Pulmonary artery endothelial cell (primary cell): ENCODE results near the gene MAP1LC3B. TPM values are rescaled to one million over a fixed set of nuclear protein-coding genes. Genes with fewer than 3 reads are reported as not detected.

Experiments used
- DNase-seq: peaks from one replicate; pipeline ENCODE4 v3.0.0-alpha.2; 2011; ENCODE audit warnings: low read depth, low spot score
- total RNA-seq: library from RNA; depleted of rRNA; stranded (reverse); fragments of >200 nt; gene quantifications from 2 replicates; pipeline ENCODE4 v1.2.3, GENCODE V29; 2014

MAP1LC3B gene
- total RNA-seq, 1 donor from 2014 or later, result 28.4 TPM

DNA sequence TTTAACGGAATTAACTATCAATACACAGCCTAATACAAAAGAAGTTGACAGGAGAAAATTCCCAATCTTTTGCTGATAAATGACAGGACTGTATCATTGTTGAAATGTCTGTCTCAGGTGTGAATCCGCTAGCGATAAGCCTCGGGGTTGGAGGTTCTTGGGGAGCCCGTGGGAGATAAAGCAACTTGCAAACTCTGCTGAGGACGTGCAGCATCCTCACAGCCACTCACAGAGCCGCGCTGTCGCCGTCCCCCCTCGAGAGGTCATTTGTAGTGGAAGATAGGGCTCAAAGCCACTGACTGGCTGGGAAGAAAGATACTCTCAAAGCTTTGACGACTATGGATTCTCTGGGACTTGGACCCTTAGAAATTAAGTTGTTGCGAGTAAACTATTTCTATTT, 17.0 kb downstream of the MAP1LC3B start:
- no peak for DNase-seq

DNA sequence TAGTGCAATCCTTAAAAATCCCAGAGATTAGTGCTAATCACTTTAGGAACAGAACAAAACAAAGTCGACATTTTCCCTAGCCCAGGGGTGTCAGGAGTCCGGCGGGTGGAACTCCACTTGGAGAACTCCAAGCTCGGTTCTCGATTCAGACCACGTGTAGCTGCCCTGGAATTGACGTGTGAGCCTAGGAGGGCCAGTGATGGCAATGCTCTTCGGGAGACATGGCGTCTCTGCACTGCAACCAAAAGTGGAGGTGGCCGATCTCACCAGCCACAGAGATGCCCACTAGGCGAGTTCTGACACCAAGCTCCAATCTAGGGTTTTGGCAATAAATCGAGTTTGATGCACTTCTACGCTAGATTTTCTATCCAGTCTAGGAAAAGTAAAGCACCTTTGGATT, 17.6 kb downstream of the MAP1LC3B start:
- no peak for DNase-seq

DNA sequence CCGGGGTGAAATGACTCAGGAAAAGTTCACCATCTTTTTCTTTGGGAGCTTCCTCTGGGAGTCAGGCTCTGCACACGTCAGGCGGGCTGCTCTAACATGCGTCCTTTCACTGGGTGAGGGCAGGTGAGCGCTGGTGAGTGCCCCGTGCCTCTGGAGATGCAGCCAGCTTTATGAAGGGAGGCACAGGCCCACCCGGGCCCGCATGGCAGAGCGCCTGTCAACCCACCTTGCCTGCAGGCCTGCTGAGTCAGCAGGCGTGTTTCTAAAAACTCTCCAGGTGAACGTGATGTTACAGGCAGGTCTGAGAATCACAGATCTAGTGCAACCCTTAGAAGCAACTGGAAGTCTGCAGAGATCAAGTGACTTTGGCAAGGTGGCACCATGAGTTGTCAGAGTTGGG, 18.4 kb downstream of the MAP1LC3B start:
- no peak for DNase-seq

DNA sequence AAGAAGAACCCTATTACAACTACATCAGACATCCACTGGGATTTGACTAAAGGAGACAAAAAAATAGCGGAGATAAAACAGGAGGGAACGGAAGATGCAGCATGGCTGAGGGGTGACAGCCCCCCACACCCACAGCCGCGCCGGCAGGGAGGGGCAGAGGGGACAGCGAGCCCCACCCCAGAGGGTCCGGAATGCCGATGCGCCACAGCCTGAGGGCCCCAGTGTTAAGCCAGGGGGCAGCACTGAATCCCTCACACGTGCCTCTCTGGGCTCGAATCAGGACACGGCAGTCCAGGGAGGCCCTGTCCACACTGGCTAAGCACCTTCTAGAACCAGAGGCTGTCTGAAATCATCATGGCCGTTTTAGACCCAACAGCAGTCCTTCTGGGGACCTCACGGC, 18.8 kb downstream of the MAP1LC3B start:
- no peak for DNase-seq

DNA sequence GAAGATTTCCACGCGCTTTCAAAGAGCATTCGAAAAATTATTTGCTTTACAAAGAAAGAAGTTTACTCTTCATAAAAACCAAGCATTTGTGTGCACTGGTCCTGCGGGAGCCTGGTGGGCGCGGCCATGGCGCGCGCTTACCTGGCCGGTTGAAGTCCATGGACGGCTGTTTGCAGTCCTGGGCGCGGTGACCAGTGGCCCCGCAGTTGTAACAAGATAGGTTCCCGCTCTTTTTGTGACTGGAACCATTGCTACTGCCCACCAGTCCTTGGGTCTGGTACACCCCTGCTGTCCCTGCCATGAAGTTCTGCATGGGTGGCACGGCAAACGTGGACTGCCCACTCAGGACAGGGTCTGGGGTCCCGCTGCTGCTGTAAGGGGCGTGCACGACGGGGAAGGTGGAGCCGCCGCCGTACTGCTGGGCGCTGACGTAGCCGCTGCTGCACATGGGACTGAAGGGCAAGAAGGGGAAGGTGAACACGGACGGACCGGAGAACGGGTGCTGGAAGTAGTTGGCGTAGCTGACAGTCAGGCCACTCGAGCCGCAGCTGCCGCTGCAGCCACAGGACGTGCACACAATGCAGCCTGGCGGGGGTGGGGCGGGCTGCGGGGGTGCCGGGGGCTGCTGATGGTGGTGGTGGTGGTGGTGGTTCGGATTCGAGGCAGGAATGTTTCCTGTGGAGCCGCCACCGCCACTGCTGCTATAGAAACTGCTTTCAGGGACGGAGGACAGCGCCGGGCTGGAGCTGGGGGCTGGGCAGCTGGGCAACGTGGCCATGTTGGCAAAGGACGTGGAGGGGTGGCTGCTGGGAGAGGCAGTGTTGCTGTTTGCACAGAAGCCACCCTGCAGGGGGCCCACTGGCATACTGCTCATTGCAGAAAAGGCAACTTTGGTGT, 19.5 kb downstream of the MAP1LC3B start:
- no peak for DNase-seq

DNA sequence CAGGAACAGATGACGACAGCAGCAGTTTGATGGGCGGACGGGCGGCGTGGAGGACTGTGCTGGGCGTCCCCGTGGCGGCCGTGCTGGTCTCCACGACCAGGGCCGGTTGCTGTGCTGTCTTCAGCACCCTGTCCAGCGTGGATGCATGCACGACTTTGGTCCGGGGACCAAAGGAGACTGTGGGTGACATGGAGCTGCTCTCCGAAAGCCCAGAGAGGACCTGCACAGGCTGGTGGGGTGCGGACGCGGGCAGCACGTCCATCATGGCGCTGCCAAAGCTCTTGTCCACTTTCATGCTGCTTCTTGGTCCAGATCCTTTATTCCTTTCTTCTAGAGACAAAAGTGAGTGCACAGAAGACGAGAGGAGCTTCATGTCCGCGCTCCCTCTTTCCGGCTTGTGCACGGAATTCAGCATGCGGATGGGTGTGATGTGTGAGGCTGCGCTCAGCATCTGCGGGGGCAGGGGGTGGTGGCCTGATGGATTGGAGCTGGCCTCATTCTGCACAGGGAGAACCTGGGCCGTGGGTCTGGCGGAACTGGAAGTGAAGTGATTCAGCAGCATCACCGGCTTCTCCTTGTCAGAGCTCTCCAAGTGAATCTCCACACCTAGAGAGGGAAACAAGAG, 20.3 kb downstream of the MAP1LC3B start:
- DNase-seq, result no peak

DNA sequence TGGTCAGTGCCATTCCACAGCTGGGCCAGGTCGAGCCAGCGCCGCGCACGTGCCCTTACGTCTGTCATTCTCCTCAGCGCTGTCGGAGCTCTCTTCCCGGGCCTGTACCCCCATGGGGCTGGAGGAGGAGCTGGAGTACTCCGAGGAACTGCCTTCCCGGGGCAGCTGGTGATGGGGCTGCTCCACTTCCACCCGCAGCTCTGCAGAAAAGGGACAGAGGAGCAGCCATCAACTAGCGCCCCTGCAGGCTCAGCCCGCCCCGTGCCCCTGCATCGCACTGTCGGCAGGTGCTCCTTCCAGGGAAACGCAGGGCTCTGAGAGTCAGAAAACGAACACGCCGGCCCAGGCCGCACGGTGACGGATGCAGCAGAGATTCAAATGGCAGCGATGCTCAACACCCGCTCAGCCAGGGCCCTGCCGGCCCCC, 20.9 kb downstream of the MAP1LC3B start:
- DNase-seq, result no peak

DNA sequence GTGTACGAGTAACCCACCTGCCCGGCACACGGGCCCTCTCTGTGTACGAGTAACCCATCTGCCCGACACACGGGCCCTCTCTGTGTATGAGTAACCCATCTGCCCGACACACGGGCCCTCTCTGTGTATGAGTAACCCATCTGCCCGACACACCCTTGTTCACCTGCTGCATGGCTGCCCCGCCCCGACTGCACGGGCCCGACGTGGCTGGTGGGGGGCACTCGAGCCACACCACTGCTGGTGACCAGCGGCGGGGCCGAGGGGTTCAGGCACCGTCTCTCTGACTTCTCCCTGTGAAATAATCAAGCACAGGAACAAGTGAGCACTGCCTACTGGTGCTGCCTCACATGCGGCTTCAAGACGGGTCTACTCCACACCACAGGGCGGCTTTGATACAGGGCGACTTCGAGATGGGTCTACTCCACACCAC, 22.1 kb downstream of the MAP1LC3B start:
- no peak for DNase-seq

DNA sequence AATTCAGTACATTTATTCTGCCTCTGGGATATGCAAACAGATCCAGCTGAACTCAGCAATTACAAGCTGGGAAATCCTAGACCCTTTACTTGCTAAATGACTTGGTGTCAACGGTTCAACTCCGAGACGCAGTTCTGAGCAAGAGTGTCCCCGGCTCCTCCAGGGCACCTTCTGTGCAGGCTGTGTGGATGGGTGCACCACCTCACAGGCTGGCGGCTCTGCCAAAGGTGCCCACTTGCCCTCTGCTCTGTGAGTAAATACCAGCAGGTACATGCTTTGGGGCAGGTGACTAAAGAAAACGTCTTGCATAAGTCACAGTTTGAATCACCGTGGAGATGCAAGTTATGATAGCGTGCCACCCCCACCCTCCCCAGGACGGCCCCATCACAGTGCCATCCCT, 23.3 kb downstream of the MAP1LC3B start:
- no peak for DNase-seq

DNA sequence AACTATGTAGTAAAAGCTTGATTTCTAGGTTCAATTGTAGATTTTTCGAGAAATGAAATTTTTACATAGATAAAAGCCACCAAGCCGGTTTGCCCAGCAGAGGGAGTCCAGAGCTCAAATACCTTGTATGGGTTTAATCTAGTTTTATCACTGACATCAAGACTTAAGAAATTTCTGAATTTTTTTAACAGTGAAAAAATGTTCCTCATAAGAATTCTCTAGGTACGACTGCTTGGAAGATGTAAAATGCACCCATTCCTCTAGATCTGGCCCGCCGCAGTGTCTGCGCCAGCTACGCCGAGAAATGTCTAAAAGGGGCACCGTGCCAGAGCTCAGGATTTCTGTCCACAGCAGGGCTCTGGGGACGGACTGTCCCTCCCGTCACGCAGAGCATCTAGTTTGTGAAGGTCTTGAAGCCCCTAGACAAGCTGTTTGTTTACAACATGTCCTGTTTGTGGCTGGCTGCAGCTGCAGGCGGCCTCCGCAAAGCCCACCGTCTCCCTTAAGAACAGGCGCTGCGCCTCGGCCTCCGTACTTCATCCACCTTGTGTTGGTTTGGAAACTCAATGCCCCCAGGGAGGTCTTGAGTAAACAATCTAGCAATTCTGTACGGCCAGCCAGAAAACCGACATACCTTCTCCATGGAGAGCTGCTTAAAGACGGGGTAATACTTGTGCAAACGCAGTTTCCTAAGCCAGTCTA, 24.8 kb downstream of the MAP1LC3B start:
- DNase-seq, result no peak

DNA sequence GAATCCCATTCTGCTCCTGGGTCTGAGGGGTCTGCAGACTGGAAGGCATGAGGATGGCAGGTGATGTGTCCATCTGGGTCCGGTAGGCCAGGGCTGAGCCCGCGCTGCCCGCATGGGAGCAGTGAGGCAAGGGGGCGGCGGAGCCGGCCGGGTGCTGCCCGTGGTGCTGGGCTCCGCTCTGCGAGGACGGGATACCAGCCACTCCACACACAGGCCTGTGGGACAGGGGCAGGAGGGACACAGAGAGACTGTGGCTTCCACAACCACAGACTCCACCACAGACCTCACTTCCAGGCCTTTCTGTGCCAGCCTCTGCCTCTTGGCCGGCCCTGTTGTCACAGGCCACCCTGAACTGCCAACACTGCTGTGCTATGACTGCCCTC, 25.4 kb downstream of the MAP1LC3B start:
- DNase-seq, result no peak

DNA sequence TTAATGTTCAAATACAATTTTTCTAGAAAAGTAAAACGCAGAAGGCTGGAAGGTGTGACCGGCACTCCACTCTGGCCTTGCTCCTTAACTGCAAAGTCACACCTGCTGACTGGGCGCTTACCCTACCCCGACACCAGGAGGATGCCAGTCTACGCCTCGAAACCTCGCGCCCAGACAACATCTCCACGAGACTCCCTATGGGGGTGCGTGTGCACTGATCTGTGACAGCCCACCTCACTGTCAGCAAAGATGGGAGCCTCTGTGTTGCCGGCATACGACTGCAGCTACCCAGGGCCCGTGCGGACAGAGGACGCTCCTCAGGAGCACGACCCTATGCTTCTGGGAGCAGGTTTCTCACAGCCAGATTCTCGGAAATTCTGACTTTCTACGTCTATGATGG, 26.1 kb downstream of the MAP1LC3B start:
- no peak for DNase-seq

DNA sequence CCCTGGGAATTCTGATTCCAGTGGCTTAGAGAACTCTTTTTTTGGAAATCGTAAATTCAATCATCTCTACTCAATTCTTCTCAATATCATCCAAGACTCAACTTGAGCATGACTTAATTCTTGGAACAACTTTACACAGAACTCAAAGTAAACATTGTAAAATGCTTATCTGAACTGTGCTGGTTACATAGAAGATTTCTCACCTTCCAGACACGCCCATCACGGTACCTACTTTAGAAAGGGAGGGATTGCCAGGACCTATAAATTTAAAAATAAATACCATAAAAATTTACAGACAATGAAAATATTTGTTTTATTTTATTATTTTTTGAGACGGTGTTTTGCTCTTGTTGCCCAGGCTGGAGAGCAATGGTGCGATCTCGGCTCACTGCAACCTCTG, 26.5 kb downstream of the MAP1LC3B start:
- DNase-seq, result no peak

DNA sequence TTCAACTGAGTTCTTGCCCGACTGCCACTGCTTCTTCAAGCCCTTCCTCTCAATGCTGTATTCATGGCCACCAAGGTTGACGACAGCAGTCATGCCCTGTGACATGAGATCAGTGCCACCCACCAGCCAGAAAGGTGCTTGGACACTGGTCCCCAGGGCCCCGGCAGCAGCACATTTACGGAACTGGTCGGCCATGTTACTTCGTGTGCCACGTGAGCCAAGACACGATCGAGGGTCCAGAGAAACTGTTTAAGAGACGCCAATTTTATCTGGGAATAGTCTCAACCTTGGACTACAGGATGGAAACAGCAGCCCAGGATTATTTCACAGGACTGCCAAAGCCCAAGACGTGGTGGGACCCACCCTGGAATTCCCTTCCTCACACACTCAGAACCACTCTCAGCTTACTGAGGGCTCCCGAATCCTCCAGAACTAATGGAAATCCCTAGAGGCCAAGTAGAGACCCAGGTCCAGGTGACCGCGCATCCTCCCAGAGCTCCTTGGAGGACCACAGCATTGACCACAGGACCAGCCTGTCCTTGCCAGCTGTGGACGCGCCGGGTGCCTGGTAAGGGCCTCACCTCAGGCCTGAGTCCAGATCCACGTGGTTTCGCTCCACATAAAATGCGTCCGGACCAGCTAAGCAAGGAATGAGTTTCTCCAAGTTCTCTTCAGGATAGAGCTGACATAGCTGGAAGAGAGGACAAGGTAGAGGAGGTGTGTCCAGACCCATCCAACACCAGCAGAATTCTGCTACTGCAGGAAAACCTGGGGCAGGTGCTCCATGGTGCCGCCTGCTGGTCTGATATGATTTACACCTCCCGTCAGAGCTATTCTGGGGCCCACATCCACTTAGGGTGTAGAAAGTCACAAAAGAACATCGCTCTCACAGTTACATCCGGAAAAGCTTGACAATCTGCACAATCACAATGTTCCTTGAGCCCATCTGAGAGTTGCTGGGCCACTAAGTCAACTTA, 28.2 kb downstream of the MAP1LC3B start:
- no peak for DNase-seq

DNA sequence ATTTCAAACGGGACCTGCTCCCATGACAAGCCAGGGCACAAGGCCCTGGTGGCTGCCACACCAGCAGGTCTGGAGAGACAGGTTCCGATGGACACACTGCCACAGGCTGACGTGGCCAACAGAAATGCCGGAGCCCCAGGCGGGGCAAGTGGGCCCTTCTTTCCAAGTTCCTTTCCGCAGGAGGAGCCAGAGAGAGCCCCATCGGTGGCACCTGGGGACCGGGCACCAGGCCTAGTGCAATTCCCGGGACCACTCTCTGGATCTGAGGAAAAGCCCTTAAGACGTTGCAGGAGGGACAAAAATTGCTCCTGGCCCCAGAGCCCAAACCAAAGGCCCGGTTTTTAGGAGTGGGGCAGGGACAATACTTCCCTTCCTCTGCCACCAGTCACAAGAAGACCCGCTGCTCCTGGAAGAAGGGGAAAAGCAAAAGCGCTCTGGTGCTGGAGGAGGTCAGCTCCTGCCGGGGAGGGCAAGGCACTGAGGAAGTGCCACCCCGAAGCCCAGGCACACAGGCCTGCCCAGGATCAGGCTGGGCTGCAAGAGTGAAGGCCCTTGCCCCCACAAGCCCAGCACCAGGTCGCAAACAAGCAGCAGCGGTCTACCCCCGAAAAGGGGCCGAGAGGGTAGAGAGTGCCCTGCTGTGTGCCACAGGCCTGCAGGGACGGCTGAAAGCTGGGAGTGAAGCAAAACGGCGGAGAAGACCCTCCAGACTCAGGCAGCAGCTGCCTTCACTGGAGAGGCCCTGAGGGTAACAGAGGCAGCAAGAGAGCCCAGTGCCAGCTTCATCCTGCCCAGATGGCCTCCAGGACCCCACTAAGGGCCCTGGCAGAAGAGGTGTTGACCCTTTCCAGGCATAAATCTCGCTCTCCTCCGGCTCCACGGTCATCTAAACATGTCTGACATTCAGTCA, 29.1 kb downstream of the MAP1LC3B start:
- DNase-seq, result no peak

DNA sequence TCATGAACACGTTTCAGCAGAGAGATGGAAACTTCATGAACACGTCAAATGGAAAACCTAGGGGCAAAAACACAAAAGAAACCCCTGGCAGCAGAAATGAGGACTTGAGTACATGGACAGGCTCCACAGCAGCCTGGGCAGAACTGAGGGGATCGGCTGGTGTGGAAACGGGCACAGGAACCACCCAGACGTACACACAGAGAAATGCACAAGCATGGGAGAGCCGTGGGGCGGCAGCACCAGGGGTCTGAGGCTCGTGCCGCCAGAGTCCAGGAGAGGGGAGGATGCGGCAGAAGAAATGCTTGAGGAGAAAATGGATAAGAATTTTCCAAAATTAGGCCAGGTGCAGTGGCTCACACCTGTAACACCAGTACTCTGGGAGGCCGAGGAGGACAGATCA, 30.0 kb downstream of the MAP1LC3B start:
- DNase-seq, result no peak

DNA sequence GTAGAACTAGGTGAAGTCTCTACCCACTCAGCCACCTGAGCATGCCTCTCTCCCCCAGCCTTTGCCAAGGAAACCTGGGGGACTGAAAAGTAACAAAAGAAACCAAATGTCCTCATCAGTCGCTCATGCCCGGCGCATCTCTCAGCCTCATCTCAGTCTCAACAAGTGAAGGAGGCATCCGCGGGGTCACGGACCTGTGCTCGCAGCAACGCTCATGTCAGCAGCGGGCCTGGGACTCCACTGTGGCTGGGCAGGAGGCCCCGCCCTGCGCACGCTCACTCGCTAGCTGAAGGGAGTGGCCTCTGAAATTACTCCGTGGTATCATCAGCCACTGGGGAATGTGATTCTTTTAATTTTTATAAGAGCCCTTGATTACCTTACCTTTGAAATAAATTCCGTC, 31.3 kb downstream of the MAP1LC3B start:
- no peak for DNase-seq

DNA sequence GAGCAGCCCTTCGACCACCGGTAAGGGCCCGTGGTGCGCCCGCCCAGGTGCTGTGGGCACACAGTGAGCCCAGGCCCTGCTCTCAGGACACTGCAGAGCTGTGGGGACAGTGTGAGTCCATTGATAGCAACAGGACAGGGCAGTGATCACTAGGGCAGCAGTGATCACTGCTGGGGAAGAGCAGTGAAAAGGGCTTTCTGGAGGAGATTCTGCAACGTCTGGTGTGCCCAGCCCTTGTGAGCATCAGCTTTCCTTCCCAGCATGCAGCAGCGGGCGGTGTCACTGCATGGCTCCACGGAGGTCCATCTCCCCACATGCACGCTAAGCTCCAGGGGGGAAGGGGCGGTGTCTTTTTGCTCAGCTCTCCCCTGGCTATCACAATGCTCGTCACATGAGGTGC, 32.1 kb downstream of the MAP1LC3B start:
- DNase-seq, result no peak

DNA sequence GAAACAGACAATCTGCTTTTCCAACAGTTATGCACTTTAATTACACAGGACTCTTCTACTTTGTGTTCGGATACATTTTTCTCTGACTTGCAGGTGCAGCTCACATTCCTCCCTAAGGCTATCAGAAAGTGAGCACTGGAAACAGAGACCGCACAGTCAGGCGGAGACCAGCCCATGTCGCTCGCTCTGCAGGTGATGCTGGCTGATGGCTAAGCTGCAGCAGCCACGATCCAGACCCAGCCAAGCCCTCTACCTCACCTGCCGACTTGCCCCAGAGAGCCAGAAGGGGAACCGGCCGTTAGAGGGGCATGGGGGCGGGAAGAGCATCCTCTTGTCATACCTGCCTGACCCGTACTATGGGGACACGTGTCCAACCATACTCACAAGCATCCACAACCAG, 33.8 kb downstream of the MAP1LC3B start:
- no peak for DNase-seq
